ENCODE data around the gene TXK. TPM values are rescaled to one million over a fixed set of nuclear protein-coding genes. Genes with fewer than 3 reads are reported as not detected.

The TXK gene
- total and polyA plus RNA-seq, 10 of the 15 experiments (the other 5 are each of a cell fraction or from before 2014, with no cell fraction given), result 0.44 to 2.9 (median 1.4) TPM

DNA sequence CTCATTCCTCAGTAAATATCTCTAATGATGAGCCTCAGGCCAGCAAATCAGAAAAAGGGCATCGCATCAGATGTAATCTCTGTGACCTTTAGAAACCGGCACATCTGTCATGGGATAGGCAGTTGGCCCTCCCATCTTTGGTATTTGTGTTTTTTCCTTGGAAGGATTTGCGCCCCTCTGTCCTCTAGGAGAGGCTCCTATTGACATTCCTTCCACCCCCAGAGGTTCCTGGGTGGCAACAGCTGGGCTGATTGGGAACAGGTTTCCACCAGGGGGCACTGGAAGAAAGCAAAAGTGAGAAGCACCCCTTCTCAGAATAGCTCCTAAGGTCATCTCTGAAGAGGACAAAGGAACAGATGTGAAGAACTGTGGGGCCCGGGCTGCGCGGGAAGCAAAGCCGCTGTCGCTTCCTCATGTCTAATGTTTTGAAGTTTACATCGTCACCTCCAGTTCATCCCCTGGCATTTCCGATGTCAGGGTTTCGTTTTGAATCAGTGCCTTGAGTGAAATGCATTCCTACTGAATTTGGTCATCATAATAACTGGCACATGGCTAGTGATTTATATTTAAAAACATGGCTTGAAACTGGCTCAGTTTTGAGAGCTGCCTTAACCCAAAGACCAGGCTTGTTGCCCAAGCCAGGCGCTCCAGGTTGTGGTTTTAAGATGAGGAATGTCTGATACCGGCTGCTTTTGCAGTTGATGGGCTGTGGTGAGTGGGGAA, 6.2 kb downstream of the TXK start (continued):
- TF ChIP-seq NKRF (conservative IDR thresholded peaks at IDR 0.05), result no peak
- TF ChIP-seq STAT3 (IDR thresholded peaks at IDR 0.05; ENCODE audit: low read depth, low read length), result no peak
- TF ChIP-seq NFYB (IDR thresholded peaks at IDR 0.05; ENCODE audit: insufficient read depth, low read depth, low read length), result no peak
- peak; percentile 38 for TF ChIP-seq ATF7 (IDR thresholded peaks at IDR 0.05; ENCODE audit: low read depth)
- TF ChIP-seq BRCA1 (IDR thresholded peaks at IDR 0.05; ENCODE audit: low read depth, low read length), result no peak
- peak; percentile 75; the same call in 1 of the 2 replicates for TF ChIP-seq CBX5 (IDR thresholded peaks at IDR 0.05; ENCODE audit: low read depth)
- peak; percentile 53 for TF ChIP-seq MEF2B (IDR thresholded peaks at IDR 0.05; ENCODE audit: partially characterized antibody, poor library complexity, severe bottlenecking)
- peak; percentile 65 for TF ChIP-seq TCF7 (IDR thresholded peaks at IDR 0.05; ENCODE audit: borderline replicate concordance)
- TF ChIP-seq STAT1 (conservative IDR thresholded peaks at IDR 0.05), result no peak
- no peak for TF ChIP-seq CBFB (IDR thresholded peaks at IDR 0.05; ENCODE audit: low read depth)
- TF ChIP-seq PRDM15 (CRISPR knock-in tag; IDR thresholded peaks at IDR 0.05), result no peak
- TF ChIP-seq, protein P1, sequence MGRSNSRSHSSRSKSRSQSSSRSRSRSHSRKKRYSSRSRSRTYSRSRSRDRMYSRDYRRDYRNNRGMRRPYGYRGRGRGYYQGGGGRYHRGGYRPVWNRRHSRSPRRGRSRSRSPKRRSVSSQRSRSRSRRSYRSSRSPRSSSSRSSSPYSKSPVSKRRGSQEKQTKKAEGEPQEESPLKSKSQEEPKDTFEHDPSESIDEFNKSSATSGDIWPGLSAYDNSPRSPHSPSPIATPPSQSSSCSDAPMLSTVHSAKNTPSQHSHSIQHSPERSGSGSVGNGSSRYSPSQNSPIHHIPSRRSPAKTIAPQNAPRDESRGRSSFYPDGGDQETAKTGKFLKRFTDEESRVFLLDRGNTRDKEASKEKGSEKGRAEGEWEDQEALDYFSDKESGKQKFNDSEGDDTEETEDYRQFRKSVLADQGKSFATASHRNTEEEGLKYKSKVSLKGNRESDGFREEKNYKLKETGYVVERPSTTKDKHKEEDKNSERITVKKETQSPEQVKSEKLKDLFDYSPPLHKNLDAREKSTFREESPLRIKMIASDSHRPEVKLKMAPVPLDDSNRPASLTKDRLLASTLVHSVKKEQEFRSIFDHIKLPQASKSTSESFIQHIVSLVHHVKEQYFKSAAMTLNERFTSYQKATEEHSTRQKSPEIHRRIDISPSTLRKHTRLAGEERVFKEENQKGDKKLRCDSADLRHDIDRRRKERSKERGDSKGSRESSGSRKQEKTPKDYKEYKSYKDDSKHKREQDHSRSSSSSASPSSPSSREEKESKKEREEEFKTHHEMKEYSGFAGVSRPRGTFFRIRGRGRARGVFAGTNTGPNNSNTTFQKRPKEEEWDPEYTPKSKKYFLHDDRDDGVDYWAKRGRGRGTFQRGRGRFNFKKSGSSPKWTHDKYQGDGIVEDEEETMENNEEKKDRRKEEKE (IDR thresholded peaks at IDR 0.05), result no peak
- peak; percentile 54; the same call in 1 of the 2 replicates for TF ChIP-seq TCF3 (IDR thresholded peaks at IDR 0.05; ENCODE audit: borderline replicate concordance, insufficient read depth, low read depth, low read length)
- no peak for TF ChIP-seq E2F8 (IDR thresholded peaks at IDR 0.05; ENCODE audit: low read depth, partially characterized antibody)

Data from GM12878 (cell line).